Retinal pigment epithelial cell (primary cell): ENCODE results near the gene ASB1.

Experiments used
- DNase-seq: peaks from one replicate; pipeline ENCODE4 v3.0.0-alpha.2; 2010; ENCODE audit warnings: low read depth
- H3K4me3 ChIP-seq: 2 replicates; pipeline ENCODE4 v1.5.1; 2011; ENCODE audit warnings: mild to moderate bottlenecking, low read length, control low read depth, moderate library complexity
- TF ChIP-seq, protein P1 (sequence below): conservative IDR thresholded peaks from 2 replicates; pipeline ENCODE4 v1.5.1; 2011; ENCODE audit warnings: low read depth, low read length, control low read depth, inconsistent platforms

The ASB1 gene

DNA sequence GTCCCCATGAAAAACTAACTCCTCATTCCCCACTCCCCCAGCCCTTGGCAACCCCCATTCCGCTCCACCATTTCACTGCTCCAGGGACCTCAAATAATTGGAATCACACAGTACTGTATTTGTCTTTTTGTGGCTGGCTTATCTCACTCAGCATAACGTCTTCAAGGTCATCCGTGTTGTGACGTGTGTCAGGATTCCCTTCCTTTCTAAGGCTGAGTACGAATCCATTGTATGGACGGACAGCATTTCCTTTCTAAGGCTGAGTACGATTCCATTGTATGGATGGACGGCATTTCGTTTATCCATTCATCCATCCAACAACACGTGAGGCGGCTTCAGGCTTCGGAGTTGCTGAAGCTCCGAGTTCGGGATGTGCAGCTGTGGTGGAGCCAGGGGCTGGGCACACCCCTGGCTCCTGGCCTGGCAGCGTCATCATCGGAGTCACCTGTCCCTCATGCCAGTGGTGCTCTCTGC, 1.2 kb upstream of the ASB1 start:
- no peak for DNase-seq
- peak overlapping the region; percentile 87 for H3K4me3 ChIP-seq
- TF ChIP-seq, protein P1, sequence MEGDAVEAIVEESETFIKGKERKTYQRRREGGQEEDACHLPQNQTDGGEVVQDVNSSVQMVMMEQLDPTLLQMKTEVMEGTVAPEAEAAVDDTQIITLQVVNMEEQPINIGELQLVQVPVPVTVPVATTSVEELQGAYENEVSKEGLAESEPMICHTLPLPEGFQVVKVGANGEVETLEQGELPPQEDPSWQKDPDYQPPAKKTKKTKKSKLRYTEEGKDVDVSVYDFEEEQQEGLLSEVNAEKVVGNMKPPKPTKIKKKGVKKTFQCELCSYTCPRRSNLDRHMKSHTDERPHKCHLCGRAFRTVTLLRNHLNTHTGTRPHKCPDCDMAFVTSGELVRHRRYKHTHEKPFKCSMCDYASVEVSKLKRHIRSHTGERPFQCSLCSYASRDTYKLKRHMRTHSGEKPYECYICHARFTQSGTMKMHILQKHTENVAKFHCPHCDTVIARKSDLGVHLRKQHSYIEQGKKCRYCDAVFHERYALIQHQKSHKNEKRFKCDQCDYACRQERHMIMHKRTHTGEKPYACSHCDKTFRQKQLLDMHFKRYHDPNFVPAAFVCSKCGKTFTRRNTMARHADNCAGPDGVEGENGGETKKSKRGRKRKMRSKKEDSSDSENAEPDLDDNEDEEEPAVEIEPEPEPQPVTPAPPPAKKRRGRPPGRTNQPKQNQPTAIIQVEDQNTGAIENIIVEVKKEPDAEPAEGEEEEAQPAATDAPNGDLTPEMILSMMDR, result no peak

DNA sequence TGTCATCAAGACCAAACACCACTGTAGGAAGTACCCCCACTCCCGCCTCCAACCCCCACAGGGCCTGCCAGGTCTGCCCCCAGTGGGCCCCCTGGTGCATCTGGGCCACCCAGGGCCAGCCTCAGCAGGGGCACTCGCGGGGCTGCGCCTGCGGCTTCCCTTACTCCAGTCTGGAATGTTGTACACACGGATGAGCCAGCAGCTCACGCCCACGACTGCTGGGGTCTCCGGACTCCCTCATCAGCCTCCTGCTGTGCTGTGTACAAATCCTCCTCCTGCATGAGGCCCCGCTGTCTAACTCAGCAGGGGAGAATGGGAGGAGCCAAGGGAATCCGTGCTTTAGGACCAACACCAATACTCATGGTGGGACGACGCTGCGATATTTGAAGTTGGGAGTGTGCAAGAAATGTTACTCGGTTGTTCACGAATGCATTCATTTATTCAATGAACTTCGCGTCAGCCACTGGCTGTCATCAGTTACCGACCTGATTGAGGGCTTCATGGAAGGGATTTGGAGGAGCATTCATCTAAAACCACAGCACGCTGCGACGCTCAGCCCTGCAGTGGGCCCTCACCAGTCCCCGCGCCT, 654 bp upstream of the ASB1 start:
- peak overlapping the region; percentile 87 for H3K4me3 ChIP-seq
- TF ChIP-seq, protein P1, result no peak
- DNase-seq, result no peak

DNA sequence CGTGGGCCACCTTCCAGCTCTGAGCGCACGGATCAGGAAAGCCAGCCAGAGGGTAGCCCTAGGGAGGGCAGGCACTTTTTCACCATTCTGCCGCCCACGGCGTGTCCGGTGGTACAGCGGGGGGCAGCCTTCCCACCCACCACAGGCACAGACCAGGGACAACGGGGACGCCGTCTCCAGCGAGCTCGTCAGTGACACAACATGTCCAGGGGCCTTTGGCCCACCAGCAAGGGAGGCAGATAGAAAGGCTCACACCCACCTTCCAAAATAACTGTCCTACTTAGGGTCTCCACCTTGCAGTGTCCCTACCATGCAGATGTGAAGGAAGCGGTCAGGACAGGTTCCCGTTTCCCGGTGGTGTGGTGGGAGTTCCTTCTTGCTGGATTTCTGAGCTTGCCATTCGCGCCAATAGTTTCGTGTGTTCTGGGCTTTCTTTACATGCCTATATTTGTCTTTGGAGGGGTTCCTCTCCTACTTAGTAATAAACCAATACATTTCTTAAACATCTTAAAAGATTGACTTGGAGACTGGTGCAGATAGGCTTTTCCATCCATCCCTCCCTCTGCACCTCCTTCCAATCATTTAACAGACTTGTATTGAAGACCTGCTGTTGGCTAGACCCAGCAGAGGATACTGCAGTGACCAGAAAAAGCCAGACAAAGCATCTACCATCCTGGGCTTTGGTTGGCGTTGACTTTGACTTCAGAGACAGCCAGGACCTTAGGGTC, 872 bp downstream of the ASB1 start:
- DNase-seq, result no peak
- TF ChIP-seq, protein P1, result no peak
- peak overlapping the region; percentile 87 for H3K4me3 ChIP-seq

DNA sequence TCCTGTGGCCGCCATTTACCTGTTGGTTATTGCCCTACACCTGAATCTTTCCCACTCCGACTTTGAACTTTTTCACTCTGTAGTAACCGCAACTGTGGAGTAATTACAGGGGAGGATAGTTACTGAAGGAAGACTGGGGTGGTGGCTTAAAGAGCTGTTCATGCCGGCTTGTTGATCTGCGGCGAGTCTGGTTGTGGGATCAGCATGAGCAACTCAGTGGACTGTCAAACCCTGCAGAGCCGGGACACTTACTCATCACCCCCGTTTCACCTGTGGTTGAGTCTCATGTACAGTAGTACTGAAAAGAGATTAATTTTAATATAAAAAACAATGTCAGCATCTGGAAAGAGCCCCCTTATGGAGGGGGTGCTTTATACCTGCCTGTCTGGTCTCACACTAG, 2.1 kb downstream of the ASB1 start:
- TF ChIP-seq, protein P1, result no peak
- no peak overlapping the region for H3K4me3 ChIP-seq
- no peak for DNase-seq

DNA sequence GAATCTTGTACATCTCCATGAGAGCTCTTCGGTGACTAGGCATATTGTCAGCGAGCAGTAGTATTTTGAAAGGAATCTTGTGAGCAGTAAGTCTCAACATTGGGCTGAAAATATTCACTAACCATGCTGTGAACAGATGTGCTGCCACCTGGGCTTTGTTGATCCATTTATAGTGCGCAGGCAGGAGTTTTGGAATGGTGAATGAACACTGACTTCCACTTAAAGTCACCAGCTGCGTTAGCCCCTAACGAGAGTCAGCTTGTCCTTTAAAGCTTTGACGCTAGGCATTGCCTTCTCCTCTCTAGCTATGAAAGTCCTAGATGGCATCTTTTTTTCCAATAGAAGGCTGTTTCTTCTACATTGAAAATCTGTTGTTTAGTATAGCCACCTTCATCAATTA, 4.1 kb downstream of the ASB1 start:
- H3K4me3 ChIP-seq, result no peak overlapping the region
- TF ChIP-seq, protein P1, result no peak
- no peak for DNase-seq

DNA sequence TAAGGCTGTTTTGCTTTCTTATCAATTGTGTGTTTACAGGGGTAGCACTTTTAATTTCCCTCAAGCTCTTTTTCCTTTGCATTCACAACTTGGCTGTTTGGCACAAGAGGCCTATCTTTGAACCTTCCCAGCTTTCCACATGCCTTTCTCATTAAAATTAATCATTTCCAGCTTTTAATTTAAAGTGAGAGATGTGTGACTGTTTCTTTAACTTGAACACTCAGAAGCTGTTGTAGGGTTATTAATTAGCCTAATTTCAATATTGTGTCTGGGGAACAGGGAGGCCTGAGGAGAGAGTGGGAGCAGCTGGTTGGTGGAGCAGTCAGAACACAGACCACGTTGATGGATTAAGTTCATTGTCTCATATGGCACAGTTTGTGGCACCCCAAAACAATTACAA, 4.7 kb downstream of the ASB1 start:
- TF ChIP-seq, protein P1, result no peak

More for the DNA sequence above, 4.7 kb downstream of the ASB1 start:
- no peak for DNase-seq
- no peak overlapping the region for H3K4me3 ChIP-seq
